ENCODE measurements around the gene KIDINS220. TPM values are rescaled to one million over a fixed set of nuclear protein-coding genes. Genes with fewer than 3 reads are reported as not detected.
A peak's percentile ranks its signal among the peaks of the same experiment; 100 is the strongest.

Gene KIDINS220
- total and polyA plus RNA-seq, 2 of the 13 experiments (the other 11 are each of a cell fraction or from before 2014, with no cell fraction given), result 25.2 to 32.3 TPM

DNA sequence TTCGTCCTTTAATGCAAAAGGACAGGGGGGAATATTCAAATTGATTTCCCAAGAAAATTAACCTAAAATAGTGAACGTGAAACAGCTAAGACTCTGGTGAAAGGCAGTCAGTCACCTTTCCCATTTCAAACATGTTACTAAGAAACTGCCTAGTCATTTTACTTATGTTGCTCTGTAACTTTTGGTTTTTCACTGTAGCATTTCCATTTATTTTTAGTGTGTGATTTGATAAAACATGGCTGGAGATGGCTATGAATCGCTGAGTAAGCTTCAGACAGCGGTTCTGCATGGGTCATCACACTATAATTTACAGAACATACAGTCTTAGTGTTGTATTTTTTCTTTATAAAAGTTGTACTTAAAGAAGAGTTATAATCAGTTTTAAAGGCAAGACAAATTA lies 16.0 kb upstream of the KIDINS220 start:
- H3K27me3 ChIP-seq (ENCODE audit: control insufficient read depth in 1 of 2, insufficient read depth in 2 of 2, low read length in 2 of 2), result peaks cover 0 to 19% of the 10 kb centered on the region in 2 experiments; a peak in 2 of 5 replicates
- CTCF ChIA-PET (ENCODE audit: low intra/inter-chr PET ratio, low total read pairs), result no interaction called here
- TF ChIP-seq SP4 (CRISPR knock-in tag; IDR thresholded peaks at IDR 0.05), result no peak
- TF ChIP-seq ZFP82 (CRISPR knock-in tag; IDR thresholded peaks at IDR 0.05; ENCODE audit: borderline replicate concordance), result no peak
- TF ChIP-seq BCL6 (CRISPR knock-in tag; IDR thresholded peaks at IDR 0.05), result no peak
- TF ChIP-seq ZNF75D (CRISPR knock-in tag; IDR thresholded peaks at IDR 0.05; ENCODE audit: borderline replicate concordance), result no peak
- no peak for TF ChIP-seq PHF20 (CRISPR knock-in tag; IDR thresholded peaks at IDR 0.05)
- peak; percentile 12 to 38; a peak in 1 of 4 replicates for TF ChIP-seq MAFK (conservative IDR thresholded peaks at IDR 0.05 in 1 of 2, IDR thresholded peaks at IDR 0.05 in 1 of 2; ENCODE audit: low read length in 2 of 2)
- 0 out of 2 replicates have a peak, but pooled peaks have one; percentile 19 for TF ChIP-seq MAFF (IDR thresholded peaks at IDR 0.05; ENCODE audit: low read depth, low read length)
- H3K36me3 ChIP-seq (replicated peaks in 1 of 2; ENCODE audit: control insufficient read depth in 1 of 2, insufficient read depth in 2 of 2, low read length in 2 of 2), result no peaks in the 10 kb centered on the region
- FAIRE-seq, result no peak
- intact Hi-C loops (cut with micrococcal nuclease; ENCODE audit: unreplicated experiment) (no loop called here), in situ Hi-C loops (cut with HindIII; ENCODE audit: extremely low pct_ligation_motif_present, low pct_unique_long_range_greater_than_20kb) (no loop called here)
- H3K4me2 ChIP-seq (ENCODE audit: low read depth, low read length), result no peak overlapping the region
- no peak for ATAC-seq
- BruUV-seq (replicated peaks), result no TSS peak
- H4K20me1 ChIP-seq (ENCODE audit: insufficient read depth, low read length), result no peaks in the 10 kb centered on the region
- H3K79me2 ChIP-seq (ENCODE audit: insufficient read depth, low read length), result no peaks in the 10 kb centered on the region
- H3K4me1 ChIP-seq (ENCODE audit: insufficient read depth, low read length), result peaks cover 3% of the 10 kb centered on the region
- no peaks in the 10 kb centered on the region for H3K9me3 ChIP-seq (ENCODE audit: low read length)
- H3K27ac ChIP-seq (ENCODE audit: extremely low read length, insufficient read depth, low read length), result no peak overlapping the region
- H2AFZ ChIP-seq (ENCODE audit: low read length), result no peak overlapping the region
- 31% methylated on average over 4 of the region's 4 CpGs for WGBS (ENCODE audit: low lambda C conversion rate)
- POLR2A ChIA-PET, result no interaction called here
- no peak overlapping the region for H3K4me3 ChIP-seq (replicated peaks in 1 of 3; ENCODE audit: insufficient read depth in 1 of 3, low read depth in 2 of 3, low read length in 3 of 3)
- no peak overlapping the region for H3K9ac ChIP-seq (ENCODE audit: insufficient read depth, low read depth, low read length)
- no peak for DNase-seq (ENCODE audit: low spot score)

DNA sequence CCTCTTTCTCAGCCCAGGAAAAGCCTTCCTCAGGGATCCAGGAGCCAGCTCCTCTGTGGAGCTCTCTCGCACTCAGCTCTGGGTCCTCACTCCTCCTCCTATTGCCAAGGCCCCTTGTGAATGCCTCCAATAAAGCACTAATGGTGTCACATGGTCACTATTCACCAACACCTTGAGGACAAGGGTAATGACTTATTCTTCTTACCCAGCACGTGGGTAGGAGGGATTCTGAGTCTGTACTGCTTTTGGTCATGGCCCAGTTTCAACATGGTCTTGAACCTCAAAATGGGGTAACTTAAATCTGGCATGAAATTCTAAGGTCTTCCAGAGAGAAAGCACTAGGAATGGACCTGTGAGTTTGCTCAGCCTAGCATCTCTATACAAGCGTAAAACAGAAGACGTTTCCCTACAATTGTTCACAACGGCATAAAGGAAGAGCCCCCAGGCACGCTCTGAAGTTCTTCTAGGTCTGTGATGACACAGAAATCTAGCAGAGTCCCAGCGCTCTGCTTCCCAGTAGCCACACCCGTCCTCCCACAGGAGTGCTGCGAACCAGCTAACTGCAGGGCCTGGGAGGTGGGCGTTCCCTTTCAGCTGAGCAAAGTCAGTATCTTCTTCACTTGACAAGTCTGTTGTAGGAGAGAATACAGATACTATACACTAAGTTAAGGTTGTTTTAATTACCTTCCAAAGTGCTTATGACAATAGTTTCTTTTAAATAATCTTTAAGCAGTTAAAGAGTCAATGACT lies 14.6 kb upstream of the KIDINS220 start:
- no peak for FAIRE-seq
- no TSS peak for BruUV-seq (replicated peaks)
- ChIA-PET POLR2A (no interaction called here), CTCF (ENCODE audit: low intra/inter-chr PET ratio, low total read pairs) (no interaction called here)
- no peak for DNase-seq (ENCODE audit: low spot score)
- H2AFZ ChIP-seq (ENCODE audit: low read length), result no peak overlapping the region
- H3K27me3 ChIP-seq (ENCODE audit: control insufficient read depth in 1 of 2, insufficient read depth in 2 of 2, low read length in 2 of 2), result peaks cover 0 to 24% of the 10 kb centered on the region in 2 experiments; a peak in 2 of 5 replicates
- no peaks in the 10 kb centered on the region for H3K79me2 ChIP-seq (ENCODE audit: insufficient read depth, low read length)
- no peak overlapping the region for H3K4me2 ChIP-seq (ENCODE audit: low read depth, low read length)
- TF ChIP-seq ELF4 (CRISPR knock-in tag; IDR thresholded peaks at IDR 0.05; ENCODE audit: borderline replicate concordance), result no peak
- TF ChIP-seq, protein P1, sequence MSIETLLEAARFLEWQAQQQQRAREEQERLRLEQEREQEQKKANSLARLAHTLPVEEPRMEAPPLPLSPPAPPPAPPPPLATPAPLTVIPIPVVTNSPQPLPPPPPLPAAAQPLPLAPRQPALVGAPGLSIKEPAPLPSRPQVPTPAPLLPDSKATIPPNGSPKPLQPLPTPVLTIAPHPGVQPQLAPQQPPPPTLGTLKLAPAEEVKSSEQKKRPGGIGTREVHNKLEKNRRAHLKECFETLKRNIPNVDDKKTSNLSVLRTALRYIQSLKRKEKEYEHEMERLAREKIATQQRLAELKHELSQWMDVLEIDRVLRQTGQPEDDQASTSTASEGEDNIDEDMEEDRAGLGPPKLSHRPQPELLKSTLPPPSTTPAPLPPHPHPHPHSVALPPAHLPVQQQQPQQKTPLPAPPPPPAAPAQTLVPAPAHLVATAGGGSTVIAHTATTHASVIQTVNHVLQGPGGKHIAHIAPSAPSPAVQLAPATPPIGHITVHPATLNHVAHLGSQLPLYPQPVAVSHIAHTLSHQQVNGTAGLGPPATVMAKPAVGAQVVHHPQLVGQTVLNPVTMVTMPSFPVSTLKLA (IDR thresholded peaks at IDR 0.05), result peak; percentile 74
- intact Hi-C loops (cut with micrococcal nuclease; ENCODE audit: unreplicated experiment) (no loop called here), in situ Hi-C loops (cut with HindIII; ENCODE audit: extremely low pct_ligation_motif_present, low pct_unique_long_range_greater_than_20kb) (no loop called here)
- H3K9ac ChIP-seq (ENCODE audit: insufficient read depth, low read depth, low read length), result no peak overlapping the region
- H3K4me3 ChIP-seq (replicated peaks in 1 of 3; ENCODE audit: insufficient read depth in 1 of 3, low read depth in 2 of 3, low read length in 3 of 3), result no peak overlapping the region
- peaks cover 16% of the 10 kb centered on the region for H3K4me1 ChIP-seq (ENCODE audit: insufficient read depth, low read length)
- WGBS (ENCODE audit: low lambda C conversion rate), result 48% methylated on average over 10 of the region's 10 CpGs
- H3K9me3 ChIP-seq (ENCODE audit: low read length), result no peaks in the 10 kb centered on the region
- ATAC-seq, result peak; percentile 61; the same call in 1 of the 3 replicates
- no peaks in the 10 kb centered on the region for H3K36me3 ChIP-seq (replicated peaks in 1 of 2; ENCODE audit: control insufficient read depth in 1 of 2, insufficient read depth in 2 of 2, low read length in 2 of 2)
- H4K20me1 ChIP-seq (ENCODE audit: insufficient read depth, low read length), result no peaks in the 10 kb centered on the region
- H3K27ac ChIP-seq (ENCODE audit: extremely low read length, insufficient read depth, low read length), result no peak overlapping the region

All from HepG2 (cell line).